Stromal cell of bone marrow (primary cell): Measurements from ENCODE around the gene TRIM45.
"Not testable (repeated sequence)": the region's sequence is repeated elsewhere in the genome, so short reads cannot be mapped to it uniquely, and the experiment has no call there.

Experiments used
- DNase-seq: peaks from one replicate; pipeline ENCODE4 v3.0.0-alpha.2; 2012; ENCODE audit warnings: low read depth

TRIM45 gene

DNA sequence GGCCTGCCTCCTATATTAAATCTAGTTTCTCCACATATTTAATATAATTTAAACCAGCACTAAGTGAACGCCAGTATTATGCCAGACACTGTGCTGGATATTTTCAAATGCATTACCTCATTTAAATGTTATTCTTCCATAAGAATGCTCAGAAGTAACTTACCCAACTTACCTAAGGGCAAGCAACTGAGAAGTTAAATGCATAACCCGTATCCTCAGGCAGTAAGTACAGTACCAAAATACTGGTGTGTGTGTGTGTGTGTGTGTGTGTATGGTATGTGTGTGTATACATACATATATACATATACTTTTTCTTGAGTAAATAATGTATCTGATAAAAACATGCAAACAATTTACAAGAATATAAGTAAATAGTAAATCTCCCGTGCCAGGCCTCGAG lies 9.0 kb upstream of the TRIM45 start:
- no peak for DNase-seq

DNA sequence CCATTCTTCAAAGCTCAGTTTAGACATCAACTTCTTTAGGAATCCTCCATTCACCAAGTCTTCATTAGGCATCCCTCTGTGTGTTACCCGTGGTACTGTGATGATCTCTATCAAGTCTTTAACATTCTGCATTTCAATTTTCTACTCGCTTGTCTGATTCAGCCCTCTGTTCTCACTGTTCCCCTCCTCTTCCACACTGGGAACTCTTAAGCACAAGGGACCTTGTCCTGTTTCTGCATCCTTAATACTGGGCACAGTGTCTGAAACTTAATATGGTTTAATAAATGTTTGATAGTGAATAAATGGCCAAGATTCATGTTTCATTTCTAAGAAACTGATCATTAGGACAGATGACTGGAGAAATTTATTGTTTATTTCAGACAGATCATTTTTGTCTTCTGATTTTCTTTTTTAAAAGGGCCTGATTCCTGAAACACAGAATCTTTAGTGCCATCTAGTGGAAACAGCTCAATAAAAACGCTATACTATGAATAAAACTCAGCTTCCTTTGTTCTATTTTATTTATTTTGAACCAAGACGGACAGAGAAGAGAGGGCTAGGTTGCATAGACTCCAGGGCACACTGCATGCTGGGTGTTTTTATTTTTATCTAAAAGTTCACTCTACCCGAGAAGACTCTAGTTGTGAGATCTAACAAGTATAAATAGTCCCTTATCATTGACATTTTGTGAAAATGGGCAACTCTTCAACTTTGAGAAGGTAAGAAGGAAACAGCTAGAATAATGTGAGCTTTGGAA lies 7.0 kb upstream of the TRIM45 start:
- DNase-seq, result peak; percentile 33

DNA sequence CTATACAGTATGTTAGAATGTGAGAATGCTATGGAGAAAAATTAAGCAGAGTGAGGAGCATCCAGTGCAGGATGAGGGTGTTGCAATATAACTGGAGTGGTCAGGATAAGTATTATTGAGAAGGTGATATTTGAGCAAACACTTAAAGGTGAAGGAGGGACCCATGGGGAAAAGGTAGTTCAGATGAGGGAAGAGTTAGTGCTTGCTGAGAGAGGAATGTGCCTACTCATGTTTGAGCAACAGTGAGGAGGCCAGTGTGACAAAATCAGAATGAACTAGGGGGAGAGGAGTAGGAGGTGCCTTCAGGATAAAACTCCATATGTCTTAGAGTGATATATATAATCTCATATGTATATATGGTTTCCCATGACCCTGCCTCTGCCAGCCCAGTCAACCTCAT lies 6.2 kb upstream of the TRIM45 start:
- no peak for DNase-seq

DNA sequence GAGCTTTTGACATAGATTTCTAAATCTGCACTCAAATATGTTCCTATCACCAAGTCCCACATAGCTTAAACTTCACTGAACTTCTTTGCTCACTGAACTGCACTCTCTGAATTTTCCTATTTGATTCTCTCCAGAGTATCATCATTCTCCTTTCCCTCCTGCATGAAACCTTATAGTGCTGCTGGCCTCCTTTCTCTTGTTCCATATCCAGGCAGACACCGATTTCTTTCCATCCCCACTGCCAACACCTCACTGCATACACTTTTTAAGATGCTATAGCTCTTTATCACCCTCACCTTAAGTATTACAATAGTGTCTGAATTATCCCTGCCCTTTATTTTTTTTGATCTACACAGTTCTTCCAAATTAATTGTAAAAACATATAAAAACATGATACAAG lies 3.1 kb upstream of the TRIM45 start:
- no peak for DNase-seq

DNA sequence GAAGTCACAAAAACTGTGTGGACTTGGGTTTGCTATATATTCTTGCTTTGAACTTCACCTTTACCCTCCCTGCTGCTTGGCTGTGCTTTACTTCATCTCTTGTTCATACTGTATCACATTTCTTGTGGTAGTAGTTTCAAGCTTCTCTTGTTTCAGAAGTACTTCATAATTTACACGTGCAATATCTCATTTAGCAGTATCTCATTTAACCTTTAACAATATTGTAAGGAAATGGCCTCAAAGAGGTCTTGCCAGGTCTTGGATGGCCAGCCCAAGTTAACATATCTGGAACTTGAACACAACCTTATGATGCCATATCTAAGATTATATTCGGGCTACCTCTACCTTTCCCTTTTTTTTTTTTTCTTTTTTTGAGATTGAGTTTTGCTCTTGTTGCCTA lies 1.7 kb upstream of the TRIM45 start:
- no peak for DNase-seq

DNA sequence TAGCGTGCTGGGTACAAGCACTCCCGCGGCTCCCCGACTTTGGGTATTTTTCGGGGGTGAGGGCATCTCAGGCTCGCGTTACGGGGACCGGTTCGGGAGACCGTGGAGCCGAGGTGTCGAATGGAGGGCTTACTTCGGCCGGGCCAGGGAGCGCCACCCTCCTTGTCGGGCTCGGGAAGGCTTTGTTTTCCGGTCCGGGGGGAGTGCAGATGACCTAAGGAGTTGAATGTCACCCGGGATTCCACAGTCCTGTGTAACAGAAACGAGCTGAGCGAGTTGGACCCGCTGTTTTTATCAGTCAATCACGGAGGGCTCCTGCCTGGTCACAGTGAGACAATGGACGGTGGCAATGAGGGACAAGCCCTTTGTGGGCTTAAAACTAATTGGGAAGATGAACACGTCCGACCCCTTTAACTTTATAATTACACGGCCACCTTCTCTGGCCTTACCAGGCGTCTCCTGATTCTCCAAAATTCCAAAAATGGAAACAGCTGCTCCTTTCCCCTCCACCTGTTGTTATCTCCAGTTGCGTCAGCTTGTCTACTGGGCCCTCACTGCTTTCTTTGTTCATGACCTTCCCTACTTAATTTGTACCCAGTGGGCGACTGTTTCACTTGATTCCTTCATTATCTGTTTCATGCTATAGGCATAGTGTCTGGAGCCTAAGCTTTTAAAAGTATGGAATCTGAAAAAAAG lies 929 bp upstream of the TRIM45 start:
- no peak for DNase-seq

DNA sequence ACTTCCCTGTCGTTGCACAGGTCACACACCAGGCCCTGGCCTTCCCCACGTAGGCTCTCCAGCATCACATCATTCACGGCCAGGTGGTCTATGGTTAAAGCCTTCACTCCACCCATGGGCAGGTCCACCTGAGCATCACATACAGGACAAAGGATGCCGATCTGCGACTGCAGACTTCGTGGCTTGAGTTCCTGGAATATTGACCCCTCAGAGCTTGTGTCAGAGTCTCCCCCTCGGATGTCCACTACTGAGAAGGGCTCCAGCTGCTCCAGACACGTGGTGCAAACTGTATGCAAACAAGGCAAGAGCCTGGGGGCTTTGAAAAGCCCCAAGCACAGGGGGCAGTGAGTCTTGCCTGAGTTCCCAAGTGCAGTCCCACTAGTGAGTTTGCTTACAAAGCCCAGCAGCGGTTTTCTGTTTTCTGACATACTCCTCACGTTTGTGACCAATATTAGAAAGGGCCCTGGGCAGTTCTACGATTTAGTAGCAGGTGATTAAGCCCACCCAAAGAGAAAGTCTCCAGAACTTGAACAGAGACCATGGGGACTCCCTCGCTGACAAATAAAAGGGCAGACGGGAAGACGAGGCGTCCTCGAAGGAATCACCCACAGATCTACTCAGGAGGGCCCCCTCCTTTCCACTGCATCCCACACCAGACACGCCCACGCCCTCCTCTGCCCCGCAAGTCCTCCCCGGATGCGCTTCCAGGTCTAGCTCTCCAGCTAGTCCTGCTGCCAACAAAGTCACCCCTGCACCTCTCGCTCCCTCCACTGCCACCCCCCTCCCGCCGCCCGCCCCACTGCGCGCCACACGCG lies 568 bp downstream of the TRIM45 start:
- DNase-seq, result no peak

DNA sequence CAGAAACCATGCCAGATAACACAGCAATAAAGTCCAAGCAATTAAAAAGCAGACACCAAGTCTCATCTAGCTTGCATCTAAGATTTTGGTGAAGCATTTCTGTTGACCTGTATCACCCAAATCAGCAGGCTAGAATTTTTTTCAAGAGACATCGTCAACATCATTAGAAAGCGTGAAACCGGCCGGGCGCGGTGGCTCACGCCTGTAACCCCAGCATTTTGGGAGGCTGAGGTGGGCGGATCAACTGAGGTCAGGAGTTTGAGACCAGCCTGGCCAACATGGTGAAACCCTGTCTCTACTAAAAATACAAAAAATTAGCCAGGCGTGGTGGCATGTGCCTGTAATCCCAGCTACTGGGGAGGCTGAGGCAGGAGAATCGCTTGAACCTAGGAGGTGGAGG lies 2.4 kb downstream of the TRIM45 start:
- not testable (repeated sequence) for DNase-seq

DNA sequence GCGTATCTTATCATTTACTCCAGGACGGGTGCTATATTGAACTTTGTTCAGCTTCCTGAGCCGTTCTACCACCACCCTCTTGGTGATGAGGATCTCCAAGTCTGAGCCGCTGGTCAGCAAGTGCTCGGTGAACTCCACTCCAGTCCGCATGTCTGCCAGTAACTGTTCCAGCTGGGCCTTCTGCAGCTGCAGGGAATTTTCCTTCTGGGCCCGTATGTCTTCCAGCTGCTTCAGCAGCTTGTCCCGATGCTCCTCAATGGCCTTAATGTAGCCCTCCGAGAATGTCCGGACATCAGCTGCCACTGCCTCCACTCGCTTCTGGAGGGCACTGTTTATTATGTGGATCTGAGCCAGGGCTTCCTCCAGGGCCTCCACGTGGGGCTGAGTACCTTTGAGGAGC lies 3.4 kb downstream of the TRIM45 start:
- DNase-seq, result no peak

DNA sequence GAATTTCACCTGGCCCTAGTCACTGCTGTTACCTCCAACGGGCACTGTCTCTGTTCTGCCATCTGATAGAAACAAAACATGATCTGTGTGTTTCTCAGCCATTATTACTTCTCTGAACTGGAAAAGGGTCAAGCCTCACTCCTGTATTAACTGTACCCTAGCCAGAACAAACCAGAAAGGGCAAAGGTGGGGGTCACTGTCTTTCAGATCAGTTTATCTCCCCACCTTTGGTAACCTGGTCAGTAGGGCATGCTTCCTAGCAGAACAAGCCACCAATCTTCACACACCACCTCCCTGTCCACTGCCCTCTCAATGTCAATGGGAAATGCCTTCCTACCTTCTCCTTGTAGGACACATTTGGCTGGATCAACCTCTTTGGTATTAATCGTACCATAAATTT lies 3.9 kb downstream of the TRIM45 start:
- DNase-seq, result no peak

DNA sequence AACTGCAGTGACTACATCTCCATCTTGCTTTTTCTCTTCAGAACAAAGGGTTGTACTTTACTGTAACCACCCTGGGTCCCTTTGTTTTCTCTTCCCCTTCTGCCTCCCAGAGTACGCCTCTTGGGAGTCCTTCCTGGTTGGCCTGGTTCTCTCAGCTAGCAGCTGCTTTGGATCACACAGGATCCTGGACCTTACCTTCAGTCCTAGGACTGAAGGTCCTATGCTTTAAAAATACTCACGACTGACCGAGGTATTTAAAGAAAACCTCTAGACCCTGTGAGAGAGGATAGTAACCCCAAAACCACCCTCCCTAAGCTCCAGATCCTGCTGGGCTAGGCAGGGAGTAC lies 4.8 kb downstream of the TRIM45 start:
- no peak for DNase-seq

DNA sequence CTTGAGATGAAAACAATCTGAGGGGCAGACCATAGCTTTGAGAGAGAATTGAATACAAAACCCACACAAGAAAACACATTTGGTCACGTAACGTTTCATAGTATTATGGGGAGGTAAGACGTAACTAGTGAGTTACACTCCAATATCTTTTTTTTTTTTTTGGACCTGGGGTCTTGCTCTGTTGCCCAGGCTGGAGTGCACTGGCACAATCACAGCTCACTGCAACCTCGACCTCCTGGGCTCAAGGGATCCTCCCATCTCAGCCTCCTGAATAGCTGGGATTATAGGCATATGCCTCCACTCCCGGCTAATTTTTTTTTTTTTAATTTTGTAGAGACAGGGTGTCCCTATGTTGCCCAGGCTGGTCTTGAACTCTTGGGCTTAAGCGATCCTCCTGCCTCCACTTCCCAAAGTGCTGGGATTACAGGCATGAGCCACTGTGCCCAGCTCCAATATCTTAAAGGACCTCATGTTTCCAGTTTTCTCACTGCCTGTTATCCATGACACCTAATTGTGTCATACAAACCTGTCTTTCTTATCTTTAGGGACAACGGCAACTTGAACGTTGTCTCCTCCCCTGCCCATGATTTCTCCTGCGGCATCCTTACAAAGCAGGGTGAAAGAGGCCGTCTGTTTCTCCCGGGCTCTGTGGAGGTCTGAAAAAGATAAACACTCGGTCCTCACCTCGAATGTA lies 5.3 kb downstream of the TRIM45 start:
- DNase-seq, result no peak

DNA sequence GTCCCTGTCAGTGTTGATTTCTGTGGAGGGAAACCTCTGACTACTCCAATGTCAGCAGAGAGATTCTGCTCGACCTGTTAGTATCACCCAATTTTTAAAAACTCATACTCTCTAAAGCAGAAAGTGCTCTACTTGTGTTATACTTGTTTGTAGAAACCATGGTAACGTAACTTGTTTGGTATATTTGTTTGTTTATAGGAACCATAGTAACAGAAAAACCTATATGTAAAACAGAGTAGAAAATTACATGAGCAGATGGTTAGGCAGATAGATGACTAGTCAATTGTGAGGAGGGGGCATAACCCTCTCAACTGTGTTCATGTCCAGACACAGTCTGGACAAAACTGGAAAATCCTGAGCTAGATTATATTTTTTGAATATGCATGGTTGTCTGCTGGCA lies 6.7 kb downstream of the TRIM45 start:
- DNase-seq, result no peak

DNA sequence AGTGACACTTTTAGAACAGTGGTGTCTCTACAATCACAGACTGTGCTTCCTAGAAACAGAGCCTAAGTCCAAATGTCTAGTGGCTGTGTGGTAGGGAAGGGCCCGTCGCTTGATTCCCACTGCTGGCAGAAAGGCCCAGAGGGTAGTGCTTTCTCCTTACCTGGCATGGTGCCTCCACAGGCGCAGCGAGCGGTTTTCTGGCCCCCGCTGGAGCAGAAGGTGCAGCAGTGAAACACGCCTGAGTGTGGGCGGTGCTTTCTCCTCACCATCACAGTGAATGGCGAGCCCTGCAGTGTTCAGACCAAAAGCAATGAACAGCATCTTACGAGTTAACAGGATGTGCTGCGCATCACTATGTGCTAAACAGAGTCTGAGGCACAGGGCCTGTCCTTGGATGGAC lies 8.3 kb downstream of the TRIM45 start:
- DNase-seq, result no peak

DNA sequence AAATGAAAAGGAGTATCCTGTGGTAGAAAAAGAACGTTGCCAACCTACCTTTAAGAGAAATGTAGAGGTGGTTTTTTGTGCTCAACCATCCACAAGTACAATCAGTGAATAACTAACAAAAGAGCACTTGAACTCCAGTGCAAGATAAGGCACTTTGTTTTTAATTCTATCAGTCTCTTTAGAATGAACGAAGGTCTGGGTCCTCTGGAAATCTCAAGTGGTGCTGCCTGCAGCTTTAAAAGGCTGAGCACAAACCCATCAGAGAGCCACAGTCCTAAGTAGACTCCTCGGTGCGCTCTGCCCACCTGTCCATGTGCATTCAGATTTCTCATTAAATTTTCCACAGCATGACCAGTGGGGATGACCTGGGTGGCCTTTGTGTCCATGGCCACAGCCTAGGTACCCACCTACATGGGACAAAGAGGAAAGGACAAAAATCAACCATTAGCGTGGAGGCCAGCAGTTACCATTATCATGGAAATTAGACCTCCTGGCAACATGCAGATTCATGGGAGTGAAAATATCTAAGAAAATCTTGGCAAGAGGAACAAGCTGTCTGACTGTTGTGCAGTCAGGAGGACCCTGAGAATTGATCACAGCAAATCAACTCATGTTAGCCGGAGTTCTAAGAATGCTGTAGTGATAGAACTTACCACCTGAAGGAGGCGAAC lies 9.4 kb downstream of the TRIM45 start:
- no peak for DNase-seq

DNA sequence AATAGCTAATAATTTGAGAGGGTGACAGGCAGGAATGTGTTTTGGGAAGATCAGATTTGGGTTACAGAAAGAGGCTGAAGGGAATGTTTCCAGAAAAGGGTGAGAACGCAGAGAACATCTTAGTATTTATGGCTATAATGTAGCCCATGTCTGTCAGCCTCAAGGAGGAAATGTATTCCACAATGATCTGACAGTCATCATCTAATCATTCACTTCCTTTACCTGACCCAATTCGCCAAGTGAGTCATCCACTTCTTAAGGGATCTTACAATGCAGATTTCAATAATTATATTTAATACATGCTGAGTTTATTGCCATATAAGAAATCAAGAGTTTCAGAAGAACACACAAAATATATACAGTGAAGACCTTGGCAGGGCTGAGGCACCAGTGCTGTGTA lies 10.8 kb downstream of the TRIM45 start:
- no peak for DNase-seq

DNA sequence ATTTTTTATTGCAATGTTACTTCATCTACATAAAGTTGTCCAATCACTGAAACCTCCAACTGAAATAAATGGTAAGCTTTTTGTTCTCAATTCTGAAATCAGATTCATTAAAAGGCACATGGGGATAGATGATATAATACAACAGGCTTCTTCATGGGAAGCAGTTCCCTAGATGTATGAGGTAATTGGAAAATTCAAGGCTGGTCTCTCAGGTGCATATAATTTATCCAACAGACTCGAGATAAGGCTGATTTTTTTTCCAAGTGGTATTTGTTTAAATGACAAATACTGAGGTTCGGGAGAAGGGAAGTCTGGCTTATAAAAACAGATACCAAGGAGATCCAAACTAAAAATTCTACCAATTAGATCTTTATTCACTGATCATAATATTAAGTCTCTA lies 14.2 kb downstream of the TRIM45 start:
- no peak for DNase-seq

DNA sequence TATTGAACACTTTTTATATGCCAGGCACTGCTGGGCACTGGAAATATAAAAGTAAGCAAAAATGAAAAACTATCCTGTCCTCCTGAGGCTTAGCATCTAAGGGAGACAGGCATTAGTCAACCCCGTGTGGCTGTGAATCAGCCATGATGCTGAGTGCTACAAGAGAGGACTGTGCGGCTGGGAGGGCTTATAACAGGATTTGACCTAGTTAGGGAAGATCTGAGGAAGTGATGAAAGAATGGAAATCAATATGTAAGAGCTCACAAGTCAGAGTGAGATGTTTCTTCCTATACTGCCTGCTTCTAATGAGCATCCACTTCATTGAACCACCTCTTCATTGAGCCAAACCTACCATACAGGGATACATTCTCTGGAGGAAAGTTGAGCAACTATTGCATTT lies 15.1 kb downstream of the TRIM45 start:
- no peak for DNase-seq

DNA sequence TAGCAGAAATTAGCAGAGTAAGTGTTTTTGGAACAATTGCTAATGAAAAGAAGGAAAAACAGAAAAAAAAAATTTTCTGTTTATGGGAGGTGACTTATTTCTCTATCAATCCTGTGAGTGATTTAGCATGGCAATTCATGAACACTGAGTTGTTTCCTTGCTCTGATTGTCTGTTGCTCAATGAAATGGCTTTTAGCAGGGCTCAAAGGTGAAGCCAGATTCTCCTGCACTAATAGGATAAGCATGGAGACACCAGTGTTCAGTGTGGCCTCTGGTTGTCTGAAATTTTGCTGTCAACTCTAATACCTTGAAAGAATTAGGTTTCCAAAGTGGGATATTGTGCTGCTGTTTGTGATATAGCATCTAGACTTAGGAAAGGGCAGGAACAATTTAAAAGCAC lies 15.8 kb downstream of the TRIM45 start:
- DNase-seq, result no peak

DNA sequence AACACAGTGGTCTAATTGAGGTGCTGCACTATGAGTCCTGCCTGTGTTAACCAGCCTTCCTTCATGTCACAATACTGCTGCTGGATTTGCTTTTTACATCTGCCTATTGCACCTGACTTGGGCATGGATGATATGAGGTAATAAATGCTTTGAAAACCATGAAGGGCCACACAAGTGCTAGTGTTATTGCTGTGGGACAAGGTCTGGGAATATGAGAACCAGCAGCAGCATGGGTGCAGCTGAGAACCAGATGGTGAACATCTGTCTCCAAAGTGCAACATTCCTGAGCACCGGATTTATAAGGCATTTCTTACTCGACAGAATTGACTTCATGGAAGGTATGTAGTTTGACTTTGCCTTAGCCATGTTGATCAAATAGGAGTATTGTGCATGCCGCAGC lies 16.6 kb downstream of the TRIM45 start:
- no peak for DNase-seq

DNA sequence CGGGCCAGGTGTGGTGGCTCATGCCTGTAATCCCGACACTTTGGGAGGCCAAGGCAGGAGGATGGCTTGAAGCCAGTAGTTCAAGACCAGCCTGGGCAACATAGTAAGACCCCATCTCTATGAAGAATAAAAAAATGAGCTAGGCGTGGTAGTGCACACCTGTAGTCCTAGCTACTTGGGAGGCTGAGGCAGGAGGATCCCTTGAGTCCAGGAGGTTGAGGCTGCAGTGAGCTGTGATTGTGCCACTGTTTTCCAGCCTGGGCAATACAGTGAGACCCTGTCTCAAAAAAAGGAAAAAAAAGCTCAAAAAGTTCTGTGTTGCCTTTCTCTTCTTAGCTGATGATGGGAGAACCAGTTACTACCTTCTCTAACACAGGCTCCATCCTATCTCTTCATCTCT lies 19.7 kb downstream of the TRIM45 start:
- not testable (repeated sequence) for DNase-seq

DNA sequence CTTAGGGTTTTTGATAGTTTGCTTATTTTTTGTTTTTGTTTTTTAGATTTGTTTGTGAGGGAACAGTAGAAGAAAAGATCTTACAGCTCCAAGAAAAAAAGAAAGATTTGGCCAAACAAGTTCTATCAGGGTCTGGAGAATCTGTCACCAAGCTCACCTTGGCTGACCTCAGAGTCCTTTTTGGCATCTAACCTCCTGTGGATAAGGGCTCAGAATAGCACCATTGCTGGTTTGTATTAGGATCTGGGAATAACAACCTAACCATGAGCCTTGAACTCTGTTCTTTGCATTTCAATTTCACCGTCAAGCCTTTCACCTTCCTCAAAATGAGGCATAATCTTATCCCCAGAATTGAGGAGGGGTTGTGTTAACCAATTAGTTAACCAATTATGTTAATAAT lies 20.2 kb downstream of the TRIM45 start:
- DNase-seq, result no peak
